ENCODE measurements around the gene SOX6.

DNA sequence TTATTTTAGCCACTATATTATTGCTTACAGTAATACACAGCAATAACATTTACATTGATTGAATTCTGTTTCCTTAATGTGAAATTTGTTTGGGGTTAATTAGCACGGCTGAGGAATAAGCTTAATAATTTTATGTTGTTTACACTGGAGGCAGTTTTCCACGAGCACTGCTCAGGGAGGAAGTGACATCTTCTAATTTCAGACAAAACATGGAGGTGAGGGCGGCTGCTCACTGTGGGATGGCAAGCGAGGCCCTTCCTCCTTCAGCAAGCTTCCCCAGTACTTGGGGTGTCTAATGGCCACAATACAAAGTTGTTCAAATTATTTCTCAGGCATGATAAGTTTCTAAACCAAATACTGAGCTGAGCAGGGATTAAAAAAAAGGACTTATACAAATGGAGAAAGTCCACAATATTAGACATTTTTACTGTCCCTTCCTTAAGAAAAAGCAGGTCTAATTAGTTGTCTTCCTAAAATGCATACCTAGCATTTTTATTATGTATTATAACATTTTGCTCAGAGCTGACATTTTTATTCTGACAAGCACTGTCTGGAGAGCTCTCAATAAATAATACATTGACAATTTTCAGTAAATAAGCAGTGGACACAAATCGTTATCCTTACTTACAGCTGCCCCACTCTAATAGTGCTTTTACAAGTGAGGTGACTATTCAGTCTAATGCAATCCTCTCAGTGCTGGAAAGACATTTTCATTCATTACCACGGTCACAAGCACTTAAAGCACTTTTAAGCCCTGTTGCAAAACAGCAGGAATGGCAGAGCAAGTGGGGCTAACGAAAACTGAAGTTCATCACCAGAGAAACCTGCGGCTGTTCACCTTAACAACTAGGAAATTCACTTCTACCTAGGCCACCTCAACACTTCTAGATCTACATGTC is 56.2 kb downstream of the SOX6 start:
- TF ChIP-seq CTCF (IDR thresholded peaks at IDR 0.05): no peak
- TF ChIP-seq POLR2AphosphoS5 (IDR thresholded peaks at IDR 0.05): no peak
